HG03469 (cell line): ENCODE results near the gene CYB5B.

Experiments
- ATAC-seq: cut with Tn5 transposase; IDR thresholded peaks from one replicate; pipeline ENCODE4 v1.9.1; 2021; ENCODE audit warnings: mild to moderate bottlenecking, moderate library complexity, moderate number of reproducible peaks; ENCODE audit not compliant: unreplicated experiment

CYB5B gene

DNA sequence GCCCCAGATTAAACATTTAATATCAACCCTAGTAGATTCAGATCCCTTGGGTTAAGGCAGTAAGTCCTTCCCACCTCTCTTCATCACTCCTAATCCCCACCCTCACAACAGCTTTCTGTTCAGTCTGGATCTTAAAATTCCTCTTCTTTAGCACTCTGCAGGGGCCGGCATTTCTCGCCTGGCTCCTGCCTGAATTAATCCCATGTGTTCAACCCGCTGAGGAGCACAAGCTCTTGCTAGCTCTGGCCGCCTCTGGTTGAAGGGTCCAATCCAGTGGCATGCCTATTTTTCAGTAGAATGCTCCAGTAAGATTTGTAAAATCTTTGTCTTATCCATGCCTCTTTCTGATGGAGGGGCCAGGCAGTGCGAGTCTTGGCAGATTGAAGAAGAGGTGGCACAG, 59.2 kb downstream of the CYB5B start:
- no peak for ATAC-seq

DNA sequence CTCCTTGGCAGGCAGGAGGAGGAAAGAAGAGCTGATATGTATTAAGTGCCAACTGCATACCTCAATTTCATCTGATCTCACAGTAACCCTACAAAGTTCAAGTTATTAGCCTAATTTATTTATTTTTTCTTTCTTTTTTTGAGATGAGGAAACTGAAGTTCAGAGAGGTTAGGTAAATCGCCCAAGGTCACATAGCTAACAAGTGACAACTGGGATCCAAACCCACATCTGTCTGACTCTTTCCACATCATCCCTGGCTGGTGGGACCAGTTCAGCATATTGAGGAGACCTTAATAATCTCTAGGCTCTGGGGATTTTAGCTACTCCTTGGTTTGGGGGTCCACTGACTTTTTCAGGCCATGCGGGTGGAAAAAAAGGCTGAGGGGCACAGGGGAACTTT, 60.9 kb downstream of the CYB5B start:
- ATAC-seq: no peak

DNA sequence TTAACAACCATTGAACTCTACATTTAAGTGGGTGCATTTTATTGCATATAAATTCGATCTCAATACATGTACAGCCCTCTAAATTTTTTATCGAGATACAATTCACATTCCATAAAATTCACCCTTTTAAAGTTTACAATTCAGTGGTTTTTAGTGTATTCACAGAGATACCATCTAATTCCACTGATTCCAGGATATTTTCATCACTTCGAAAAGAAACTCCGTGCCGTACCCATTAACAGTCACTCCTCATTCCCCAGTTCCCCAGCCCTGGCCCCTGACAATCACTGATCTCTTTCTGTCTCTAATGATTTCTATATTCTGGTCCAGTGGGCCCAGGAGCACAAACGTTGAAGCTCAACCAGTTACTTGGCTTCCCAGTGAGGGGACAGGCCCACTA, 61.4 kb downstream of the CYB5B start:
- ATAC-seq: no peak

DNA sequence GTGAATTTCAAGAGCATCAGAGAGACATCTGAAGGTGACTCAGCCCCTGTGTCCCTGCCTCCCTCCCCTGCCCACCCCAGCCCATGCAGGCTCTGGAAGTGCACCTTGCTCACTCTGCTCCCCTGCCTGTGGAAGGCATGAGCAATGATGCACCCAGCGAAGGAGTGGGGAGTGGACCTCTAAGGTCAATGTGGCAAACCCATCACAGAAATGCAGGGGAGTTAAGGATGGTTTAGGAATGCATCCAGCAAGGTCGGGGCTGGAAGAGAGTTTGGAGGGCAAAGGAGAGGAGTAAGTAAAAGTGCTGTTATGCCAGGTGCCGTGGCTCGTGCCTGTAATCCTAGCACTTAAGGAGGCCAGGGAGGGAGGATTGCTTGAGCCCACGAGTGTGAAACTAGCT, 61.9 kb downstream of the CYB5B start:
- ATAC-seq: no peak

DNA sequence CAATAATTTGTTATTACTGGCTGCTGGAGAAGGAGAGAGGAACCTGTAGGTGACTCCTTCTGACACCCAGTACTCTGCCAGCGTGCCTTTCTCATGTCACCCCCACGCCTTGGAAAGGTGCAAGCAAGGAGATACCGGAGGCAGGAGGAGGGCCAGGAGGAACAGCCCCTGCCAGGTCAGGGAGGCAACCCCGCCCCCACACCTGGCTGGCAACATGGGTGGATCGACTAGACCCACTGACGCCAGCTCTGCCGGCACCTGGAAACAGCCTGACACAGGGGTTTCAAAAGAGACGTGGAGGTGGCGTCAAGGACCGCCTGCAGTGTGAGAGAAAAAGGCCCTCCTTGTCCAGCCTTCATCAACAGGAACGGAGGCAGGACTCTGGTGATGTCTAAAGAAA, 62.3 kb downstream of the CYB5B start:
- no peak for ATAC-seq

DNA sequence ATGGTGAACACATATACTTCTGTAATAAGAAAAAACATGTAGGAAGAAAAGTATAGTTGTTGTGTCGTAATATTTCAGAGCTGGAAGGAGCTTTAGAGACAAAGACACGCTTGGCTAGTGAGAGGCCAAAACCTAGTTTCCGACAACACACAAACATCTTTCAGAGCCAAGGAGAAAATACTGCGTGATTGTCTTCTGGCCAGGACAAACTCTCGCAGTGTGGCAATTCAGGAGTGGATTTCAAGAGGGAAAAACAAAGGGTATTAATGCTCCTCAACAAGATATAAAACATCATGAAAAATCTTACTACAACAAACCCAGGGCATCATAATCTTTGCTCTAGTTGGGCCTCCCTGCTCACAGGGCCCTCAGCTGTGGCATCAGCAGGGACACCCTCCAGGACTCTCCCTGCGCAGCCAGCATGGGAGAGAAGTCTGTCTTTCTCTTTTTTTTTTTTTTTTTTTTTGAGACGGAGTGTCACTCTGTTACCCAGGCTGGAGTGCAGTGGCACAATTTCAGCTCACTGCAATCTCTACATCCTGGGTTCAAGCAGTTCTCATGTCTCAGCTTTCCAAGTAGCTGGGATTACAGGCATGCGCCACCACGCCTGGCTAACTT, 66.4 kb downstream of the CYB5B start:
- no peak for ATAC-seq

DNA sequence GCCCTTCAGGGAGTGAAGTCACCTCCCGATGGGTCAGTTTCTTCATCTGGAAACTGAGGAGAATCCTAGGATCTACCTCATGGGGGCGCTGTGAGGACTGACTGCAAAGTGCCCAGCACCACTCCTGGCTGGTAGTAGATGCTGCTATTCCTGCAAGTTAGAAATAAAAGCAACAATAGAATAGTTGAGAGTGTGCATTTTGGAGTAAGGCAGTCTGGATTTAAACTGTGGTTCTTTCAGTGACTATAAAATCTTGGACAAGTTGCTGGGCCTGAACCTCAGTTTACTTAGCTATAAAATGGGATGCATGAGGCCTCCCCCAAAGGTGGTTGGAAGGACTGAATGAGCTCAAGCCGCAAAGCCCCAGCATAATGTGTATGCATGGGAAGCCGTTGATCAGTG, 70.6 kb downstream of the CYB5B start:
- no peak for ATAC-seq

DNA sequence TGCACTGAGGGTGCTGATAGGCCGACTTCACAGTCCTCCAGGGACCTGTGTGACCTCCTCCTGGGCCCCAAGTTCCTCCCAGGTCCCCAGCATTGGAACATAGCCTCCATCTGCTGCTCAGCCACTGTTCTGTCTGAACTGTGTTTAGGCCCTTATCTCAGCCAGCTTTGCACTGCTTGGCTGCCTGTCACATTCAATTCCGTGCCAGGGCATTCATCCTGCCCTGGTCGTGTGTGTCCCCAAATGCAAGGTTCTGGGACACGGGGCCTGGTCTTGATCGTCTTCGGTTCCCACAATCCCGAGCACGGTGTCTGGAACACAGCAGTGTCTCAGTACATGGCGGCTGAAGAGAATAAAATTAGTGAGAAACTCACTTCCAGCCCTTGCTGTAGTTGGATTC, 71.4 kb downstream of the CYB5B start:
- no peak for ATAC-seq

DNA sequence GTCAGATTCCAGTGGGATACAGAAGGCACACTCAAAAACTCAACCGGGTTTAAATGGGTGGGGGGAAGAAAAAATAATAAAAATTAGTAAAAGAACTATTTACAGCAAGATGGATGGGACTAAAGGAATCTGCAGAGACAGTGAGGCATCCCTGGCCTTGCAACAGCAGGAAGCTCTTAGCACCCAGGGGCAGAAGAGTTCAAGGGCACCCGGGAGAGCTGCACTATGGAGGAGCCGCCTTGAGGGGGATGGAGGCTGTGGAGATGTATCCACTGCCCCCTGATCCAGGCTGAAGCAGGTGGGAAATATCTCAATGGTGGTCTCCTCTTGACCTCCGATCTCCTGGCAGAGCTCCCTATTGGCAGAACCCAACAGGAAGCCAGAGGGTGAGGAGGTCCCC, 72.0 kb downstream of the CYB5B start:
- no peak for ATAC-seq

DNA sequence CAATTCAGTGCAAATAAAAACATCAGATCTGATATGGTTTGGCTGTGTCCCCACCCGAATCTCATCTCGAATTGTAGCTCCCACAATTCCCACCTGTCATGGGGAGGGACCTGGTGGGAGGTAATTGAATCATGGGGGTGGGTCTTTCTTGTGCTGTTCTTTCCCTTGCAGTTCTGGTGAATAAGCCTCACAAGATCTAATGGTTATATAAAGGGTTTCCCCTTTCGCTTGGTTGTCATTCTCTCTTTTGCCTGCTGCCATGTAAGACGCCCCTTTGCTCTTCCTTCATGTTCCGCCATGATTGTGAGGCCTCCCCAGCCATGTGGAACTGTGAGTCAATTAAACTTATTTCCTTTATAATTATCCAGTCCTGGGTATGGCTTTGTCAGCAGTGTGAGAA, 72.5 kb downstream of the CYB5B start:
- ATAC-seq: no peak

DNA sequence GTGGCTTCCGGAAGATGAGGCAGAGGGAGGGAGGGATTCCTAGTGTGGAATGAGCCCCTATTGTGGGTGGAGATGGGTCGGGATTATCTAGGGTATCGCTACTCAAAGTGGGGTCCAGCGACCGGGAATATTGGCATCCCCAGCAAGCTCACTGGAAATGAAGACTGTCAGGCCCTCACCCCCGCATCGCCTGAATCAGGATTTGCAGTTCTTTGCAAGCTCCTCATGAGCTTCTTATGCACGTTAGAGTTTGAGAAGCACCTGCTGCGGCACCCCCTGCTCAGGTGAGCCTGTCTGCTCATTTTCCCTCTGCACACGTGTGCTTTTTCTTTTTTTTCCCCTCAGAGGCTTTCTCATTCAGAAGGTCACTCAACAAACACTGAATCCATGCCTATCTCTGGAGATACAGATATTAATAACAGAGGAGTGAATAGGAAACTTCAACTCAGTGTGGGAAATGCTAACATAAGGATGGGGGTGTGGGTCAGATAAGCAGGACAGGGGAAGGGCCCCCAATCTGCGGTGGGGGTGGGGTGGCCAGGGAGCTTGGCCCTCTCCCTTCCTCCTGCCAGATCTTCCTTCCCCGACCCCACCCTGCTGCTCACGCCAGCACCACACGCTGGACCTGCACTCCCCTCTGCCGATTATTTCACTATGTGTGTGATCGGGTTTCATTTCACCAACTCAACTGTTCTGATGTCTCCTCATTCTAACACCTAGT, 73.6 kb downstream of the CYB5B start:
- ATAC-seq: no peak

DNA sequence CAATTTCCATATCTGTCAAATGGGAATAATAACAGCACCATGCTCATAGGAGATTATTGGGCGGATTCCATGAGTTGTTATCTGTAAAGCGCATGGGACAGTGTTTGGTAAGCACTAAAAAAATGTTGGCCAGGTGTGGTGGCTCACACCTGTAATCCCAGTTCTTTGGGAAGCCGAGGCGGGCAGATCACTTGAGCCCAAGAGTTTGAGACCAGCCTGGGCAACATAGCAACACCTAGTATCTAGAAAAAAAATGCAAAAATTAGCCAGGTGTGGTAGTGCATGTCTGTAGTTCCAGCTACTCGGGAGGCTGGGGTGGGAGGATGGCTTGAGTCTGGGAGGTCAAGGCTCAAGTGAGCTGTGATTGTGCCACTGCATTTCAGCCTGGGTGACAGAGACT, 74.5 kb downstream of the CYB5B start:
- no peak for ATAC-seq

DNA sequence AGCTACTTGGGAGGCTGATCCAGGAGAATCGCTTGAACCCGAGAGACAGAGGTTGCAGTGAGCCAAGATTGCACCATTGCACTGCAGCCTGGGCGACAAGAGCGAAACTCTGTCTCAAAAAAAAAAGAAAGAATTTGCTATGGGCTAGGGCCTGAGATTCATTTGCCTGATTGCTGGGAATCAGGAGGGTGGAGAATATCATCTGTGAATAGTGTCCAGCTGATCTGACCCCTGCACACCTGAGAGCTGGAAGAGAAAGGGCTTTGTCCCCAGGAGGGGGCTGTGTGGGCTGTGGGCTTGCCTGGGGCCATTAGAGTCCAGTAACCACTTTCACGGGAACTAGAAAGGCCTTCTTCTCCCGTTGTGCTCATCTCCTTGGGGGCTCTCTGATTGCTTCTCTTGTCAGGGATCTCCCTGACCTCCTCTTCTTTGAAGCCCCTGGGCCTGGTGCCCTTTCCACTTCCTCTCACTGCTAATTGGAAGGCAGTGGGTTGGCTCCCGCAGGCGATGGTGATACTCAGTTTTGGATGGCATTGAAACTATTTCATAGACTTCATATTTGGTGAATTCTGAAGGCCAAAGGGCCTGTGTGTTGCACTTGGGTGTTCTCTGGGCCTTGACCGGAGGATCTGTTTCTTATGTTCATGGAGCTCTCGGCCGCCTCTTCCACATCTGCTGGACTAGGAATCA, 75.3 kb downstream of the CYB5B start:
- no peak for ATAC-seq

DNA sequence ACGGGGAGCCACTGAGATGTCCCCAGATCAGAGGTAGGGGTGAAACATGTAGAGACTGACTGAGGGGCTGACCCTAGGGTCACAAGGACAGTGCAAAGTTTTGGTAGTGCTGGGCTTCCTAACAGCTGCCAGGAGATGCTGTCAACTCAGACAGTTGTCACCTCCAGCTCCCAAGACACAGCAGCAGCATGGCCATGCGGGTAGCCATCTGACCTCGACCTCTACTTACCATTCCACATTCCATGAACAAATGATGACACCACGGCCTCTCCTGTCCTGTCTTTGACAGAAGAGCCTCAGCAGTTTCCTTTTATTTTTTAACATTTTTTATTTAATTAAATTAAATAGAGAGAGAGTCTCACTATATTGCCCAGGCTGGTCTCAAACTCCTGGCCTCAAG, 76.1 kb downstream of the CYB5B start:
- ATAC-seq: no peak

DNA sequence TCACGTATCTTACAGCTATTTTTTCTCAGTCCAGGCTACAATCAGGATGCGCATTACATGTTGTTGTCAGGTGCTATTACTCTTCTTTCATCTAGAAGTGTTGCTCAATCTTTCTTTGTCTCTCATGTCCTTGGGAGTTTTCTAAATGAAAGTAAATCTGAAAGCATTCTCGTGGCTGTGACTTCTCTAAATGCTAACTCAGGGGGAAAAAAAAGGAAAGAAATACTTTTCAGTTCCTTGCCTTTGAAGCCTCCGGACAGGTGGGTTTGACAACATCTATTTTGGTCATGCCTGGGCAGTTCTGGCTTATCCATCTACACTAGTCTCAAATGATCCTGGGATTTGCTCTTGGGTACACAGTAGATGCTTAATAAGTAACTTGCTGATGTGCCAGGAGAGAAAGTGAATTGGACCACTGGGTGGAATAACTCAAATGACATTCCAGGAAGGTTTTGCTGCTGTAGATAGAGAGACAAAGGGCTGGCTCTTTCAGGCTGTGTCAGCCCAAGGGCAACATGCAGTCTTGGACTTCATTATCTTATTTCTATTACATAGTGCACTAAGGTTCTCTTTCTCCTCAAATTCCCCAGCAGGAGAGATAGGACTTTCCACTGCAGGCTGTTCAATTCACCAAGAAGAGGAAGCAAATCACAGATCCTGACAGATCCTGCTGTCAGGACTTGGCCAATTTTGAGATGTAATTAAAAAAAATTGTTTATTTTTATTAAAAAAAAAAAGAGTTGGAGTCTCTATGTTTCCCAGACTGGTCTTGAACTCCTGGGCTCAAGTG, 77.7 kb downstream of the CYB5B start:
- no peak for ATAC-seq

DNA sequence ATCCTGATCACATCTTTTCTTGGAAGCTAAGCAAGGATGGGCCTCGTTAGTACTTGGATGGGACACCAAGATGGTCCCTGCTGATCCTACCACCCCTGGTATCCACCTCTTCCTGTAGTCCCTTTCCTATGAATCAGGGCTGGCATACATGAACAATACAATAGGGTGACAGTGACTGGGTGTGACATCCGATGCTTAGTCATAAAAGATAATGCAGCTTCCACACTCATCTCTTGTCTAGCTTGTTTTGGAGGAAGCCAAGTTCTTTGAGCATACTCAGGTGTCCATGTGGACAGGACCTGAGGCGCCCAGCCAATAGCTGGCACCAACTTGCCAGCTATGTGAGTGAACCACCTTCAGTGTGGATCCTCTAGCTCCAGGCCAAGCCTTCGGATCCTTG, 78.8 kb downstream of the CYB5B start:
- no peak for ATAC-seq

DNA sequence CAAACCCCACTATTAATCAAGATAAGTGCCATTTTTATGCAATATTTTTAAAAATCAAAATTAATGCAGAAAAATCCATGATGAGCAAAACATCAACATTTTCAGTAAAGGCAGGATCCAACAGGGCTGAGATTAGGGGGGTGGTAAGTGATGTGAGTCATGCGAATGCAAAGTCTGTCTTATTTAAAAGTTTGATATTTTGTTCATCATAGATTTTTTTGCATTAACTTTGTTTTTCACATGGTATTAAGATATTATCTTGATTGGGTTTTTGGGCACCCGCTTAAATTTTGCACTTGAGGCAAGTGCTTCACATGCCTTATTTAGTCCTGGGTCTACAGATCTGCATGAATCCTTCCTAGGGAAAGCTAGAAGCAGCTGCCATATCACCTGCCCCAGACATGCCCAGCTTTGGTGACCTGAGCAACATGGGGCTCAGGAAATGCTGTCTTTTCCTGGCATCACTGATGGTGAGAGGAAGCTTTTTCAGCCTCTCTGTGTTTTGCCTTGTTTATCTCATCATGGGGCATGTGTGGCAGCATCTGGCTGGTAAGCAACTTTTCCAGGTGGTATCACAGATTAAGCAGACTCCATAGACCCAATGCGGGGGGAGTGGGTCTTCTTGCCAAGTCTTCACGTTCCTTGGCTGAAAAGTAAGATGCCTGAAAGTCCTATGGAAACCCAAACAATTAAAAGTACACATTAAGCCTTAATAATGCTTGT, 83.8 kb downstream of the CYB5B start:
- ATAC-seq: no peak

DNA sequence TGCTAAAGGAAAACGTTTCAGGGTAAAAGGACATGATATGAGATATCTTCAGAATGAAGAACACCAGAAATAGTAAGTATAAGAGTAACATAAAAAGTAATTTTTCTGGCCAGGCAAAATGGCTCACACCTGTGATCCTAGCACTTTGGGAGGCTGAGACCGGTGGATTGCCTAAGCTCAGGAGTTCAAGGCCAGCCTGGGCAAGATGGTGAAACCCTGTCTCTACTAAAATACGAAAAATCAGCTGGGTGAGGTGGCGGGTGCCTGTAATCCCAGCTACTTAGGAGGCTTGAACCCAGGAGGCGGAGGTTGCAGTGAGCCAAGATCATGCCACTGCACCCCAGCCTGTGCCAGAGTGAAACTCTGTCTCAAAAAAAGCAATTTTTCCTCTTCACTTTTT, 84.7 kb downstream of the CYB5B start:
- ATAC-seq: no peak

DNA sequence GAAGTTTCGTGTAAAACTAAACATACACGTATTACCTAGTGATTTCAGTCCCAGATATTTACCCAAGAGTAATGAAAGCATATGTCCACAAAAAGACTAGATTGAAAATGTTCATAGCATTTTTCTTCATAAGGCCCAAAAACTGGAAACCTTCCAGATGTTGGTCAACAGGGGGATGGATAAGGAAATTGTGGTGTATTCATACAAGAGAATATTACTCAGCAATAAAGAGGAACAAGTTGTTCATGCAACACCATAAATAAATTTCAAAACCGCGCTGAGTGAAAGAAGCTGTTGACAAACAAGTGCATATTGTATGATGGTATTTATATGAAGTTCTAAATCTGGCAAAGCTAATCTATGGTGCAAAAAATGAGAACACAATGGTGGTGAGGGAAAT, 87.2 kb downstream of the CYB5B start:
- no peak for ATAC-seq

DNA sequence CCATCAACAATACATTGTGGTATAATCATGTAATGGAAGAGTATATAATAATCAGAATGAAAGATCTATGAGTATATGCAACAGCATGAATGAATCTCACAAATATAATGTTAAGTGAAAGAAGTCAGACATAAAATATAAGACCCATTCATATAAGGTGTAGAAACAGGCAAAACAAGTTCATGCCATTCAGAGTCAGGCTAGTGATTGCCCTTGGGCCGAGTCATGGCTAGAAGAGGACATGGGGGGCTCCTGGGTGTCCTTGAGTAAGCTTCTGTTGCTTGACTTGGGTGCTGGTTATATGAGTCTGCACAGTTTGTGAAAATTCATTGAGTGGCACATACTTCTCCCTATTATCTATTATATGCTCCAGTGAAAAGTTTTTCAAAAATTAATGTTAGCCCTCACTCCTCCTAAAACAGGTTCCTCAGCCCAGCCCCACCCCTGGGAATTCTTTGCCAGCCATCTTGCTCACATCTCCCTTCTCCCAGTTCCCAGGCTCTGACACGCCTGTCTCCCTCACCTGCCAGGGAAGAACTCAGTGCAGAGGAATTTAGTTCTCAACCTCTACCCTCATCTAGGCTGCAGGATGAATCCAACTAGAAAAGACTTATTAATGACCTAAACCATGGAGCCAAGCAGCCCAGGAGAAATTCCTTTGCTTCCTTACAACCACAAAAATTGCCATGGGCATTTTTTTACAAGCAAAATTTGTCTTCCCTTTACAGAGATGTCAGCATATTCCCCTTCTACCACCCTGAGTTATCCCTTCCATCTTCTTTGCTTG, 89.0 kb downstream of the CYB5B start:
- ATAC-seq: no peak
